Activated T-helper 1 cell treated with anti-CD3 and anti-CD28 coated beads, Interleukin-2, amount 50 U/mL, for 16 hours (primary cell): ENCODE results near the gene EPM2AIP1.
"Not testable (repeated sequence)": the region's sequence is repeated elsewhere in the genome, so short reads cannot be mapped to it uniquely, and the experiment has no call there.

Experiments used
- DNase-seq, 2 donors: peaks; one replicate each; pipeline ENCODE4 v3.0.0-alpha.2; 2020; ENCODE audit warnings: low read depth in 1 of 2, low spot score in 1 of 2

Gene EPM2AIP1

DNA sequence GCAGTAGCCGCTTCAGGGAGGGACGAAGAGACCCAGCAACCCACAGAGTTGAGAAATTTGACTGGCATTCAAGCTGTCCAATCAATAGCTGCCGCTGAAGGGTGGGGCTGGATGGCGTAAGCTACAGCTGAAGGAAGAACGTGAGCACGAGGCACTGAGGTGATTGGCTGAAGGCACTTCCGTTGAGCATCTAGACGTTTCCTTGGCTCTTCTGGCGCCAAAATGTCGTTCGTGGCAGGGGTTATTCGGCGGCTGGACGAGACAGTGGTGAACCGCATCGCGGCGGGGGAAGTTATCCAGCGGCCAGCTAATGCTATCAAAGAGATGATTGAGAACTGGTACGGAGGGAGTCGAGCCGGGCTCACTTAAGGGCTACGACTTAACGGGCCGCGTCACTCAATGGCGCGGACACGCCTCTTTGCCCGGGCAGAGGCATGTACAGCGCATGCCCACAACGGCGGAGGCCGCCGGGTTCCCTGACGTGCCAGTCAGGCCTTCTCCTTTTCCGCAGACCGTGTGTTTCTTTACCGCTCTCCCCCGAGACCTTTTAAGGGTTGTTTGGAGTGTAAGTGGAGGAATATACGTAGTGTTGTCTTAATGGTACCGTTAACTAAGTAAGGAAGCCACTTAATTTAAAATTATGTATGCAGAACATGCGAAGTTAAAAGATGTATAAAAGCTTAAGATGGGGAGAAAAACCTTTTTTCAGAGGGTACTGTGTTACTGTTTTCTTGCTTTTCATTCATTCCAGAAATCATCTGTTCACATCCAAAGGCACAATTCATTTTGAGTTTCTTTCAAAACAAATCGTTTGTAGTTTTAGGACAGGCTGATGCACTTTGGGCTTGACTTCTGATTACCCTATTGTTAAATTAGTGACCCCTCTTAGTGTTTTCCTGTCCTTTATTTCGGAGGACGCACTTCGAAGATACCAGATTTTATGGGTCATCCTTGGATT, 674 bp upstream of the EPM2AIP1 start, which contains the start of gene MLH1:
Gene MLH1 (plus strand): TSS at position 193 of the 958 bp plus-strand sequence. CDS start 30 bp downstream, at position 223.
- DNase-seq, result peak; percentile 86 to 94

DNA sequence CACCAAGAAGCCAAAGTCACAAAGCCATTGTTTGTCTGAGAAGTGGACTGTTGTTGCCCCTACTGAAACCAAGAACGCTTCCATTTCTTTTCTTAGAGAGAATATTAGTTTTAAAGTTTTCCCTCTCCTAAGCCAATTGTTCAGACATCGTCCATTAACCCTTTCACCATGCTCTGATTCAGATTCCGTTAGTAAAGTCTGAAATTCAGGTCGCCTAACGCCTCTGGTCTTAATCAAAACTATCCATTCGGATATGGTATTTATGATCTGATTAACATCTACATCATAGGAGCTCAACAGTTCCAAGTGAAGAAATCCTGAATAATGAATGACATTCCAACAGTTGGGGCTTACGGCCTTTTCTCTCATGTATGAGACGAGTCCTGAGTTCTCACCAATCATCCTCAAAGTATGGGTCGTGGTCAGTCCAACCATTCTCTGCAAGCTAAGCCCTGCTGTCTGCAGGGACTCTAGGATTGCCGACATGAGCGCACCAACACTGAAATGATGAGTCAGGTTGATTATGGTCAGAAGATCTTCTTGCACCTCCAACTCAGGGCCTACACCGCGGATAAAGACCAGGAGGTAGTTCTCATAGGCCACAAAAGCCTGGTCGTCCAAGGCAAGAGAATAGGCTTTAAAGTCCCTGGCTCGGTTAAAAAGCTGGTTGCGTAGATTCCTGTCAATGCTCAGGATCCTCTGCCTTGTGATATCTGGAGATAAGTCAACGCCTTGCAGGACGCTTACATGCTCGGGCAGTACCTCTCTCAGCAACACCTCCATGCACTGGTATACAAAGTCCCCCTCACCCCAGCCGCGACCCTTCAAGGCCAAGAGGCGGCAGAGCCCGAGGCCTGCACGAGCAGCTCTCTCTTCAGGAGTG, 767 bp downstream of the EPM2AIP1 start:
- DNase-seq, result peak in 1 of 2 donors; percentile 3

GRCh38 chr3:36991147-36991546, 1.8 kb downstream of the EPM2AIP1 start:
- no peak for DNase-seq

- no peak for DNase-seq
Measured at GRCh38 chr3:36989568-36989967, 3.4 kb downstream of the EPM2AIP1 start.

GRCh38 chr3:36989005-36989404, 3.9 kb downstream of the EPM2AIP1 start:
- DNase-seq, result no peak

GRCh38 chr3:36988356-36988755, 4.6 kb downstream of the EPM2AIP1 start:
- no peak for DNase-seq

- no peak for DNase-seq
Measured at GRCh38 chr3:36981006-36981405, 11.9 kb downstream of the EPM2AIP1 start.

DNA sequence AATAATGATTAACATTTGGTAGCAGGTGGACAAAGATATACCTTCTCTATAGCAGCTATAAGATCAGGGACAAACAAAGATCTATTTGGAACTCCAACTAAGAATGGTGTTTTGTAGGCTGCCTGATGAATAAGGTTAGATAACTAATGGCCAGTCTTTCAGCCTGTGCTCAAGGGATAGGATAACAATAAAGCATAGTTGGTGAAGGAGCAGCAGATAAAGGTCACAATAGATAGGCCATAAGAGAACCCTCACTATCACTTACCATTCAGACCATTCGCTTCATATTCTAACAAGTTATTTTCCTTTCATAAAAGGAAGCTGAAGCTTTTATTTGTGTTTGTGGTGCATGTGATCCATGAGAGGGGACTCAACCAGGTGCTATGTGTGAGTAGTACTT, 19.8 kb downstream of the EPM2AIP1 start:
- no peak for DNase-seq

GRCh38 chr3:36972163-36972562, 20.8 kb downstream of the EPM2AIP1 start:
- no peak for DNase-seq

DNA sequence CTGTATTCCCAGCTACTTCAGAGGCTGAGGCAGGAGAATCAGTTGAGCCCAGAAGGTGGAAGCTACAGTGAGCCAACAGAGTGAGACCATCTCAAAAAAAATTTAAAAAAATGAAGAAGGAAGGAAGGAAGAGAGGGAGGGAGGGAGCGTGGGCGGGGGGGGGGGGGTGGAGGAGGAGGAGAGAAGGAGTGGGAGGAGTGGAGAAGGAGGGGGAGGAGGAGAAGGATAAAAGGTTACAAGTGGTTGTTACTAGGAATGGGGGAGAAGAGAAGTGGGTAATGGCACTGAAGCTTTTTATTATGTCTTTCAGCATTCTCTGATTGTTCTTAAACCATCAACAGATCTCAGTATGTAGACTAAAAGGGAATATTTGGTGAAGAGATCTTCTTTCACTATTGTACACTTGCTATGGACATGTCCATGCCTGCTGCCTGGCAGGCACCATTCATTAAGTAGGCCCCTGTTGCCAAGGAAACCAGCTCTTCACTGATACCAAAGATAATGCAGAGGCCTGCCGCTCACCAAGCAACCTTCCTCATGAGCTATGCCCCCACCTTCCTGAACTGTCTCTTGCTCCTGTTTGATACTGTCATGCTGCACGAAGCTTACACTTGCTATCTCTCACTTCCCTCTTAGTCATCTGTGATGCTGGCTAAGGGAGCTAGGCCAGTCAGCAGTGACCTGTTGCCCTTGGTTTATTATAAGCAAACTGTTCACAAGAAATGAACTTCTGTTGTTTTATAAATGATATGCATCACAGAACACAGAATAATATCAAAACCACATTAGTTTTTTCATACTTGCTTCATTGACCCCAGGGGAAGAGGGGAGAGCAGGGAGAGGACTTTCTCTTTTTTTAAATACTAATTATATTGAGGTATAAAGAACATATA, 23.1 kb downstream of the EPM2AIP1 start:
- no peak for DNase-seq

DNA sequence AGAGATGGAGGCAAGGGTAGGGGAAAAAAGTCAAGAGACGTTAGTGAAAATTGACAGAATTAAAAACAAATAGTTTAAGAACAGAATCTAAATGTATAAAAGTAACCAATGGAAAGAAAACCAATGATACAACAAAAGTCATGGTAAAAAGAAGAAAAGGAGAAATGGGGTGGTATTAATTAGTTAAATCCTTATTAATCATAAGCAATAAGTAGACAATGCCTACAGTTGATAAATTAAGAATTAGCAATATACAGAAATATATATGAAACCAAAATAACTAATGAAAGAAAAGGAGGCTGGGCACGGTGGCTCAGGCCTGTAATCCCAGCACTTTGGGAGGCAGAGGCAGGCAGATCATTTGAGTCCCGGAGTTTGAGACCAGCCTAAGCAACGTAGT, 23.8 kb downstream of the EPM2AIP1 start:
- no peak for DNase-seq

DNA sequence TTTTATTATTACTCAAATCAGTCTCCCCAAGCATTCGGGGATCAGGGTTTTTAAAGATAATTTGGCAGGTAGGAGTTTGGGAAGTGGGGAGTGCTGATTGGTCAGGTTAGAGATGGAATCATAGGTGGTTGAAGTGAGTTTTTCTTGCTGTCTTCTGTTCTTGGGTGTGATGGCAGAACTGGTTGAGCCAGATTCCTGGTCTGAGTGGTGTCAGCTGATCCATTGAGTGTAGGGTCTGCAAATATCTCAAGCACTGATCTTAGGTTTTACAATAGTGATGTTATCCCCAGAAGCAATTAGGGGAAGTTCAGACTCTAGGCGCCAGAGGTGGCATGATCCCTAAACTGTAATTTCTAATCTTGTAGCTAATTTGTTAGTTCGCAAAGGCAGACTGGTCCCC, 27.5 kb downstream of the EPM2AIP1 start:
- no peak for DNase-seq

GRCh38 chr3:36964817-36965216, 28.1 kb downstream of the EPM2AIP1 start:
- no peak for DNase-seq

- no peak for DNase-seq
Measured at GRCh38 chr3:36964331-36964730, 28.6 kb downstream of the EPM2AIP1 start.

DNA sequence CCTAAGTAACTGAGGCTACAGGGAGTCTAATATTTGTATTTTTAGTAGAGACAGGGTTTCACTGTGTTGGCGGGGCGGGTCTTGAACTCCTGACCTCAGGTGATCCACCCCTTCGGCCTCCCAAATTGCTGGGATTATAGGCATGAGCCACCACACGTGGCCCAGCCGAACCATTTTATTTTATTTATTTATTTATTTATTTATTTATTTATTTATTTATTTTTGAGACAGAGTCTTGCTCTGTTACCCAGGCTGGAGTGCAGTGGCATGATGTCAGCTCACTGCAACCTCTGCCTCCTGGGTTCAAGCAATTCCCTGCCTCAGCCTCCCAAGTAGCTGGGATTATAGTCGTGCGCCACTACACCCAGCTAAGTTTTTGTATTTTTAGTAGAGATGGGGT, 29.9 kb downstream of the EPM2AIP1 start:
- not testable (repeated sequence) for DNase-seq

DNA sequence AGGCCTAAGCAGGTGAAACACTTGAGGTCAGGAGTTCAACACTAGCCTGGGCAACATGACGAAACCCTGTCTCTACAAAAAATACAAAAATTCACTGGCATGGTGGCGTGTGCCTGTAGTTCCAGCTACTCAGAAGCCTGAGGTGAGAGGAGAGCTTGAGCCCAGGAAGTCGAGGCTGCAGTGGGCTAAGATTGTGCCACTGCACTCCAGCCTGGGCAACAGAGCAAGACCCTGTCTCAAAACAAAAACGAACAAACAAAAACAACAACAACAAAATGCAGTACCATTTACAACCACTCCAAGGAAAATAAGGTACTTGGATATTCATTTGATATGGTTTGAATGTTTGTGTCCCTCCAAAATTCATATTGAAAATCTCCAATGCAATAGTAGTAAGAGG, 32.4 kb downstream of the EPM2AIP1 start:
- no peak for DNase-seq

GRCh38 chr3:36959821-36960220, 33.1 kb downstream of the EPM2AIP1 start:
- DNase-seq, result no peak

GRCh38 chr3:36957862-36958686, 34.9 kb downstream of the EPM2AIP1 start:
- no peak for DNase-seq

DNA sequence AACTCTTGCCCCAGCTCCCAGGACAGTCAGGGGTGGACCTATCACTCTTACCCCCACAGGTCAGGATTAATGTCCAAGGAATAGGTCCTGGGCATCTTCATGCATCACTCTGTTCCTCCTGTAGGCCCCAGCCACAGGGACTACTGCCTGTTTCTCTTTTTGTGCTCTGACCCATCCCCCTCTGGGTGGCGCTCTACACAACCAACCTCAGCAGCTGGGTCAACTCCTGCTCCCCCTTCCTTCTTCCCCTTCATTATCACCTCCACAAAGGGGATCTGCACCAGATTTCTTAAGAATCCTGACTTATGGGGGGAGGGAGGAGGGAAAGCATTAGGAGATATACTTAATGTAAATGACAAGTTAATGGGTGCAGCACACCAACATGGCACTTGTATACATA, 35.9 kb downstream of the EPM2AIP1 start:
- DNase-seq, result no peak

DNA sequence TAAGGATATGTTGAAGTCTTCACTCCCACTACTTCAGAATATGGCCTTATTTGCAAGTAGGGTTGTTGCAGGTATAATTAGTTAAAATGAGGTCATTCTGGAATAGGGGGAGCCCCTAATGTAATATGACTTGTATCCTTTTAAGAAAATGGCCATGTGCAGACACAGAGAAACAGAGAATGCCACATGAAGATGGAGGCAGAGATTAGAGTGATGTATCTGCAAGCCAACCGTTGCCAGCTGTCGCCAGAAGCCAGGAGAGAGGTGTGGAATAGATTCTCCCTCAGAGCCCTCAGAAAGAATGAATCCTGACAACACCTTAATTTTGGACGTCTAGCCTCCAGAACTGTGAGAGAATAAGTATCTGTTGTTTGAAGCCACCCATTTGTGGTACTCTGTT, 36.8 kb downstream of the EPM2AIP1 start:
- no peak for DNase-seq
